ENCODE results near the gene CCDC6. TPM values are rescaled to one million over a fixed set of nuclear protein-coding genes. Genes with fewer than 3 reads are reported as not detected.

CCDC6 gene
- total RNA-seq, 4 donors from 2014 or later: 30.8 to 66.0 (median 53.4) TPM

DNA sequence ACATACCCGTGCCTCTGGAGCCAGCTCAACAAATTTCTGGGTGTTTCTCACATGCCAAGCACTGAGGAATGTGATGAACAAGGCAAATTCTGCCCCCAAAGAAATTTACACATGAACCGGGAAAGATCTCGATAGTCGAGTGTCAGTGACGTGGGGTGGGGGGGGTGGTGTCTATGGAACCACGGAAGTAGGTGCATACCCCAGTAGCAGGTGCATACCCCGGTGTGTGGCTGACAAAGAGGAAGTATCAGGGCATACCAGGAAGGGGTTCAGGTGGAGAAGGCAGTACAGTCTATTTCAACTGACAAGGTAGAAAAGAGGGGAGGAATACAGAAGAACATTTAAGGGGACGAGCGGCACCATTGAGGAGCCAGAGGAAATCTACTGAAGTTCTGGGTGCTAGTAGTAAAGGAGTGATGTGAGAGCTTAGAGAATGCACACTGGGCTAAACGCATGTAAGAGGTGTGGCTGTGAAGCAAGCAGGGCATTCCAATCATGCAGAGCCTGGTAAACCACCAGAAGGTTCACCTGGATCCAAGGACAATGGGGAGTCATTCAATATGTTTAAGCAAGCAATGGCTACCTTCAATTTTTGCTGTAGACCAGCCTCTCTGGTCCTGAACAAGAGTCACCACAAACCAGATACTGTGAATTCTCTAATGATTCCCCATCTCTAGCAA, 6.2 kb downstream of the CCDC6 start:
- Histone ChIP-seq H3K27me3 (no peaks in the 10 kb centered on the region), H3K36me3 (no peaks in the 10 kb centered on the region), H3K4me1 (peaks cover 22 to 100% (median 45%) of the 10 kb centered on the region in 3 donors), H3K9me3 (no peaks in the 10 kb centered on the region), H3K4me3 (no peak overlapping the region), H3K27ac (peak overlapping the region in 2 of 4 donors; percentile 9 to 16)
- ATAC-seq: no peak
- TF ChIP-seq POLR2AphosphoS5 (IDR thresholded peaks at IDR 0.05) (no peak), EP300 (IDR thresholded peaks at IDR 0.05) (no peak)
- TF ChIP-seq, protein P1, sequence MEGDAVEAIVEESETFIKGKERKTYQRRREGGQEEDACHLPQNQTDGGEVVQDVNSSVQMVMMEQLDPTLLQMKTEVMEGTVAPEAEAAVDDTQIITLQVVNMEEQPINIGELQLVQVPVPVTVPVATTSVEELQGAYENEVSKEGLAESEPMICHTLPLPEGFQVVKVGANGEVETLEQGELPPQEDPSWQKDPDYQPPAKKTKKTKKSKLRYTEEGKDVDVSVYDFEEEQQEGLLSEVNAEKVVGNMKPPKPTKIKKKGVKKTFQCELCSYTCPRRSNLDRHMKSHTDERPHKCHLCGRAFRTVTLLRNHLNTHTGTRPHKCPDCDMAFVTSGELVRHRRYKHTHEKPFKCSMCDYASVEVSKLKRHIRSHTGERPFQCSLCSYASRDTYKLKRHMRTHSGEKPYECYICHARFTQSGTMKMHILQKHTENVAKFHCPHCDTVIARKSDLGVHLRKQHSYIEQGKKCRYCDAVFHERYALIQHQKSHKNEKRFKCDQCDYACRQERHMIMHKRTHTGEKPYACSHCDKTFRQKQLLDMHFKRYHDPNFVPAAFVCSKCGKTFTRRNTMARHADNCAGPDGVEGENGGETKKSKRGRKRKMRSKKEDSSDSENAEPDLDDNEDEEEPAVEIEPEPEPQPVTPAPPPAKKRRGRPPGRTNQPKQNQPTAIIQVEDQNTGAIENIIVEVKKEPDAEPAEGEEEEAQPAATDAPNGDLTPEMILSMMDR (IDR thresholded peaks at IDR 0.05): no peak
- WGBS, 2 donors (ENCODE audit: low coverage in 1 of 2): 88 to 90% methylated on average over 7 to 8 of the region's 10 CpGs

DNA sequence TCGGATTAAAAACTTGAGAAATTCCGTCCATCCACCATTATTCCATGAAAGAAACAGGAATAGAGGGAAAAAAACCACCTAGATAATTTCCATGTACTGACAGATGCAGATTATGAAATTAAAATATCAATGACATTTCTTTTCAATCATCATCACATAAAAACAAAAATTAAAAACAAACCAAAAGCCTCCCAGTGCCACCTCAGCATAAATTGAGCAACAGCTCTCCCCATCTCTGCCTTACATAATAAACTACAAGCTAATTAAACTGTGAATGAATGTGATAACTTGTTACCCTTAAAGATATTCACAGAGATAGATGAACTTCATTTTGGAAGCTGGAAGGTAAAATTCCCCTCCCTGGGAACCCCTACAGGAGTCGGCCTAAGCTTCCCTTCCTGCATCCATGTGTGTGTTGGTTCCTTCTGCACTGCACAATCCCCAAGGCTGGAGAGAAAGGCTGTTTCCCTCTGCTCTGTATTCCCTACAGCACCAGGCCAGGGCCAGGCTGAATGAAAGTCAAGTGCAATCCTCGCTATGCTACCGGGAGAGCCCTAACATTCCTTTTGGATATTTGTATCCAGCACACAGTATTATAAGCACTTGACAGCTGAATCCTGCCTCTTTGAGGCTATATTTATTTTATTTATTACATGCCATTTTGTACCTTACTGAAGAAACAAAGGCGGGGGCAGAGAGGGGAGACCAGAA, 8.1 kb downstream of the CCDC6 start:
- TF ChIP-seq POLR2AphosphoS5 (IDR thresholded peaks at IDR 0.05): no peak
- TF ChIP-seq POLR2A (IDR thresholded peaks at IDR 0.05): no peak
- TF ChIP-seq, protein P1 (IDR thresholded peaks at IDR 0.05): no peak
- TF ChIP-seq EP300 (IDR thresholded peaks at IDR 0.05): no peak
- H3K27me3 ChIP-seq: no peaks in the 10 kb centered on the region
- peaks cover 29 to 100% (median 54%) of the 10 kb centered on the region in 3 donors for H3K4me1 ChIP-seq
- no peaks in the 10 kb centered on the region for H3K36me3 ChIP-seq
- H3K9me3 ChIP-seq: no peaks in the 10 kb centered on the region
- peak; percentile 54 for ATAC-seq
- peak overlapping the region in 3 of 4 donors; percentile 33 to 60 (median 59) for H3K27ac ChIP-seq
- H3K4me3 ChIP-seq: no peak overlapping the region
- WGBS, 2 donors (ENCODE audit: low coverage in 1 of 2): 46 to 49% methylated on average over 5 to 6 of the region's 6 CpGs

DNA sequence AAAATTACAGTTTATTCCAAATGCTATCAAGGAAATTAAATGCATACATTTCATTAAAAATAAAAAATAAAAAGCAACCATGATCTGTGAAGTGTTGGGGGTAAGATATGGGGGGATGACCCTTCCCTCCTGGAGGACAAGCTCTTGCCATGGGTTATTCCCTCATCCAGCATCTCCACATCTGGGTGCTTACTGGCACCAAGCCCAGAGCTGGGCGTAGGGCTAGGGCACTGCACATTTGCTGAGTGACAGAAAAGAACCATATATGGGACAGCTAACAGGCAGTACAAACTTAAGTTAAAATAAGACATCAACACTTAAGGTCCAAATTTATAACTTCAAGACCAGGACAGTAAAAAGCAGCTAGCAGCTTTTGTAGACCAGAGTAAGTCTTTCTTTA, 10.2 kb downstream of the CCDC6 start:
- peaks cover 36 to 100% (median 49%) of the 10 kb centered on the region in 3 donors for H3K4me1 ChIP-seq
- TF ChIP-seq EP300 (IDR thresholded peaks at IDR 0.05): no peak
- TF ChIP-seq POLR2A (IDR thresholded peaks at IDR 0.05): no peak
- TF ChIP-seq POLR2AphosphoS5 (IDR thresholded peaks at IDR 0.05): no peak
- TF ChIP-seq, protein P1 (IDR thresholded peaks at IDR 0.05): no peak
- H3K27ac ChIP-seq: peak overlapping the region in 3 of 4 donors; percentile 36 to 75 (median 68)
- no peaks in the 10 kb centered on the region for H3K27me3 ChIP-seq
- no peak overlapping the region for H3K4me3 ChIP-seq
- ATAC-seq: no peak
- no peaks in the 10 kb centered on the region for H3K9me3 ChIP-seq
- WGBS, 2 donors (ENCODE audit: low coverage in 1 of 2): 13 to 40% methylated on average over 1 of the region's 1 CpG
- no peaks in the 10 kb centered on the region for H3K36me3 ChIP-seq

DNA sequence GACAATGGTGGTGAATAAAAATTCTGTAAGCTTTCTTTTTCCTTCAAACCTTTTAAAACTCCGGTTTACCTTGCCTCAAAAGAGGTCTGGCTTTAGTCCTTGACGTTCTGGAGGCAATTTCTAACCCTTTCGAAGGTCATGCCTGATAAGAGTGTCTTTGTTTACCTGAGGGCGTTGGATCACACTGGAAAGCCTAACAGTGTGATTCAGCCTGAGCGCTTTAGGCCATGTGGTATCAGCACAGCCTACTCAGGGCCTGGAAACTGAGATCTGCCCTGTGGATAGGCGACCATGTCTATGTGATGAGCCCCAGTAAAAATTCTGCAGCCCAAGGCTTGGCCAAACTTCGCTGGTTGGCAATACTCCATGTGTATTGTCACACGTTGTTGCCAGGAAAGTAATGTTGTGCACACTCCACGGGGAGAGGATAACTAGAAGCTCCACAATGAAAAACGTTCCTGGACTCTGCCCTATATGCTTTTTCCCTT, 10.7 kb downstream of the CCDC6 start:
- H3K9me3 ChIP-seq: no peaks in the 10 kb centered on the region
- TF ChIP-seq POLR2AphosphoS5 (IDR thresholded peaks at IDR 0.05): no peak
- TF ChIP-seq EP300 (IDR thresholded peaks at IDR 0.05): no peak
- TF ChIP-seq, protein P1 (IDR thresholded peaks at IDR 0.05): no peak
- no peak for TF ChIP-seq POLR2A (IDR thresholded peaks at IDR 0.05)
- H3K27ac ChIP-seq: peak overlapping the region; percentile 55 to 82 (median 72)
- peaks cover 36 to 98% (median 49%) of the 10 kb centered on the region in 3 donors for H3K4me1 ChIP-seq
- no peak overlapping the region for H3K4me3 ChIP-seq
- H3K27me3 ChIP-seq: no peaks in the 10 kb centered on the region
- ATAC-seq: no peak
- 20 to 34% methylated on average over 8 to 10 of the region's 10 CpGs for WGBS, 2 donors (ENCODE audit: low coverage in 1 of 2)
- no peaks in the 10 kb centered on the region for H3K36me3 ChIP-seq
